Measurements from ENCODE around the gene CDK14. TPM values are rescaled to one million over a fixed set of nuclear protein-coding genes. Genes with fewer than 3 reads are reported as not detected.

CDK14 gene
- polyA plus RNA-seq, 3 donors, result 28.6 to 35.1 (median 33.7) TPM

GRCh38 chr7:90592033-90592432 lies 4.1 kb upstream of the CDK14 start:
- DNase-seq (ENCODE audit: extremely low read depth in 1 of 11, low read depth in 9 of 11, low spot score in 4 of 11), result no peak

DNA sequence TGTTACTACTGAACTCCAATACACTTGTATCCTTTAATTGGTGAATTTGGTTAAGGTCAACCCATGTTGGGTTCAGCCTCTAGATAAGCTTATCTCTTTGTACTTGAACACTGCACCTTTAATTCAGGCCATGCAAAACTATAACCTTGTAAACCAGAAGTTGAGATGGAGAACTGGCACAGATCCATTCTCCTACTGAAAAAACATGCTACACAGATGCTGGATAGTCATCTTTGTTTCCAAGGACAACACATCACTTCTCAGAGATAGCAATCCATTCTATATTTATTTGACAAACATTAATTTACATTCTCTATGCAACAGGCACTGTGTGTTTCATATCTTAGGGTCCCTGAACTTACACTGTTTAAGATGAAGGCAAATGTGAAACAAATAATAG lies 2.9 kb upstream of the CDK14 start:
- no peak for DNase-seq (ENCODE audit: extremely low read depth in 1 of 11, low read depth in 9 of 11, low spot score in 4 of 11)

DNA sequence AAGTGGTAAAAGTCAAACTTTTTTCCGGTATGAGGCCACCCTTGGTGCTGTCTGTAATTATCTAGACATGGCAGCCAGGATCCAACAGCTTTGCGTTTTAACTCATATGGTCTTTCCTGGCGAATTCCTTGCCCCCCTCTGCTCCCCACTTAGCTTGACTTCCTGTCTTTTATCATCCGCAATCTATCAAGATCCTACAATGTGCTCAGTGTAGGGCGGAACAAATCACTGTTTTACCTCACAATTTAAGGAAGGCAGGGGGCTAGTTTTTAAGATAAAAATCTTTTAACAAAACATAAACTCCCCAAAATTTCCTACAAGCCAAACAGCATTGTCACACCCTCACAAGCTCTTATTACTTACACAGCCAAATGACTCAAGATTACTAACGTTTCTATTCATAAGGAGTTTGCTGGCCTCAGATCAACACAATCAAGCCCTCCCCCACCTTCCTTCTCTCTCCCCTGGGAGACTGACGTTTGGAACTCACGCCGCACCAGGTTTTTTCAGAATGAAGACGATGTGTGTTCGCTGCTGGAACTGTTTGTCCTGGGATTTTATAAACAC lies 1.3 kb upstream of the CDK14 start:
- DNase-seq (ENCODE audit: extremely low read depth in 1 of 11, low read depth in 9 of 11, low spot score in 4 of 11), result peak in 3 of 11 donors; percentile 20 to 65 (median 27)

GRCh38 chr7:90595342-90595800 lies 750 bp upstream of the CDK14 start:
- DNase-seq (ENCODE audit: extremely low read depth in 1 of 11, low read depth in 9 of 11, low spot score in 4 of 11), result peak in 1 of 11 donors; percentile 25

- DNase-seq (ENCODE audit: extremely low read depth in 1 of 11, low read depth in 9 of 11, low spot score in 4 of 11), result peak in 3 of 11 donors; percentile 23 to 27 (median 26)
Measured at GRCh38 chr7:90596671-90597562, 796 bp downstream of the CDK14 start.

GRCh38 chr7:90597563-90598253 lies 1.6 kb downstream of the CDK14 start:
- DNase-seq (ENCODE audit: extremely low read depth in 1 of 11, low read depth in 9 of 11, low spot score in 4 of 11), result no peak

DNA sequence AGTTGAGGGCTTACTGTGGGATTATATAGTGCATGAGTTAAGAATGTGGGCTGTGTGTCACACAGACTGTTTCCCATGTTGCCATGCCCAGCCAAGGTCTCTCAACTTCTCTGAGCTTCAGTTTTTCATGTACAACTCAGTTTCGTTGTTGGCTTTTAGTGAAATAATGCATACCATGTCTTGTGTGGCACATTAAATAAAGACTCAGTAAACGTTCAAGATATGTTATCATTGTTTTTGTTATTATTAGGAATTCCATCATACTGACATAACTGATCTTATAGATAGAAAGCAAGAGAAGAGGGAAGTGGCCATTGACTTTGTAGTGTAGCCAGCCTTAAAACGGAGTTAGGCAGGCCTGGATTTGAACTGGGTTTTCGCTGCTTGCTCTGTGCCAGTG lies 2.9 kb downstream of the CDK14 start:
- DNase-seq (ENCODE audit: extremely low read depth in 1 of 11, low read depth in 9 of 11, low spot score in 4 of 11), result no peak

GRCh38 chr7:90599892-90600555 lies 3.9 kb downstream of the CDK14 start:
- no peak for DNase-seq (ENCODE audit: extremely low read depth in 1 of 11, low read depth in 9 of 11, low spot score in 4 of 11)

GRCh38 chr7:90602303-90602702 lies 6.2 kb downstream of the CDK14 start:
- no peak for DNase-seq (ENCODE audit: extremely low read depth in 1 of 11, low read depth in 9 of 11, low spot score in 4 of 11)

GRCh38 chr7:90603346-90603745 lies 7.2 kb downstream of the CDK14 start:
- DNase-seq (ENCODE audit: extremely low read depth in 1 of 11, low read depth in 9 of 11, low spot score in 4 of 11), result no peak

- no peak for DNase-seq (ENCODE audit: extremely low read depth in 1 of 11, low read depth in 9 of 11, low spot score in 4 of 11)
Measured at GRCh38 chr7:90604383-90604782, 8.3 kb downstream of the CDK14 start.

GRCh38 chr7:90605055-90605454 lies 8.9 kb downstream of the CDK14 start:
- no peak for DNase-seq (ENCODE audit: extremely low read depth in 1 of 11, low read depth in 9 of 11, low spot score in 4 of 11)

DNA sequence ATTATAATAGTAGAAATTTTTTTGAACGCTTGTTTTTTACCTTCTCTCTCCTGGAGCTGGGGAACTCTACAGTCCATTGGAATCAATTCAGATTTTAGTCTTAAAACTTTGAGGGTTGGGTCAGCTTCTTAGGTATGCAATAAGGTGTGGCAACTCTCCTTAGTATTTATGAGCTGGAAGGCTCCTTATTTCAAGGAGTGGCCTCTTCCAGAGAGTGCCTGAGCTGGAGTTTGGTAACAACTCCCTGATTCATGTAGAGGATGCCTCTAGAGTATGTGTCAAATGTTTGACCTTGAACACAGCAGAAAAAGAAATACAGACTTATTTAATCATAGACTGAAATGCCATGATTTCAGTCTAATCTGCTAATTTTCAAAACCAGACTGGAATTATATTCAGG lies 11.1 kb downstream of the CDK14 start:
- DNase-seq (ENCODE audit: extremely low read depth in 1 of 11, low read depth in 9 of 11, low spot score in 4 of 11), result no peak

DNA sequence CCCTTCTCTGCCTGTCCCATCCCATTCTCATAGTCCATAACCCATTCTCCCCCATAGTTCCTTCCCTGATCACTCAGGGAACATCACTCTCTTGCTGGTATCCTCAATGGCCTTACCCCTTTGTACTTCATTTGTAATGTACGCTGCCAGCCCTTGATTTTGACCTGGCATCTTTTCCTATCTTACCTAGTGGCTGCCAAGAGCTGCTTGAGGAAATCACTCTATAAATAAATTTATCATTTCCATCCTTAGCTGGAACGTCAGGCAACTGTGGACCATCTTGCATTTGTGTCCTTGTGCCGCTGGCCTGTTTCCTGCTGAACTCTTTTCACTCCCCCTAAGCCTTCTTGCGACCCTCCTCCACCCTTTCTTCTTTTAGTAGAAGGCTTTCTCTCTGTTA lies 14.0 kb downstream of the CDK14 start:
- DNase-seq (ENCODE audit: extremely low read depth in 1 of 11, low read depth in 9 of 11, low spot score in 4 of 11), result no peak

DNA sequence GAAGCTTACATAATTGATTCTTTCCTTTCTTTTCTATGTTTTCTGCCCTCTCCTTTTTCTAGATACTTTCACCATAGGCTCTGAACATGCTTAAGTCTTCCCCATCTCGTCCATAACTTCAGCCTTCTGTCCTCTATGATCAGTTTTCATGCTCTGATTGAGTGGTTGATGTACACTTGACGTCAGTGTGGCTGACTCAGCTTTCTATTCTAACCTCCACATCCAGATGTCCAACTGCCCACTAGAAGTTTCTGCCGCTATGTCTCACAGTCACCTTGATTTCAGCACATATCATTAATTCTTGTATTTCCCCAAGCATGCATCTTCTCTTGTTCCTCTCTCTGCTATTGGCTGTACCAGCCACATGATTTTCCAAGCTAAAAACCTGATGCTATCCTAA lies 15.0 kb downstream of the CDK14 start:
- DNase-seq (ENCODE audit: extremely low read depth in 1 of 11, low read depth in 9 of 11, low spot score in 4 of 11), result no peak

DNA sequence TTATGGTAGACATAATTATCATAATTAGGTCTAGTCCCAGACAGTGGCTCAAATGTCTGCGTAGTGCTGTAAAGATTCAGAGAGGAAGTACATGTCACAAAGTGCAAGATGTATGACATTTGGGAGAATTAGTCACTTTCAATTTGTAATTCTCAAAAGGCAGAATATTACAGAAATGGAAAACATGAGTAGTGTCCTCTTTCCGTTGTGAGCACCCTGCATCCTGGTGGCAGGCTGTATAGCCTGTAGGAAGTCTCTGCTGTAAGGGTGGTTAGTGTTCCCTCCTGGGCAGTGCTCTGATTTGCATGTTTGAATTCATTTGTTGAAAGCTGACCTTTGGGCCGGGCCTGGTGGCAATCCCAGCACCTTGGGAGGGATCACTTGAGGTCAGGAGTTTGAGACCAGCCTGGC lies 17.0 kb downstream of the CDK14 start:
- DNase-seq (ENCODE audit: extremely low read depth in 1 of 11, low read depth in 9 of 11, low spot score in 4 of 11), result no peak

GRCh38 chr7:90617442-90617841 lies 21.3 kb downstream of the CDK14 start:
- no peak for DNase-seq (ENCODE audit: extremely low read depth in 1 of 11, low read depth in 9 of 11, low spot score in 4 of 11)

GRCh38 chr7:90618876-90619275 lies 22.8 kb downstream of the CDK14 start:
- no peak for DNase-seq (ENCODE audit: extremely low read depth in 1 of 11, low read depth in 9 of 11, low spot score in 4 of 11)

GRCh38 chr7:90621125-90621746 lies 25.1 kb downstream of the CDK14 start:
- DNase-seq (ENCODE audit: extremely low read depth in 1 of 11, low read depth in 9 of 11, low spot score in 4 of 11), result no peak
